HEK293 (cell line): ENCODE measurements around the gene ARL8A.

ENCODE experiments used
- CTCF ChIA-PET: fragments of 350-600 bp; formaldehyde crosslinking; extraction: SDS; loops from one replicate; lab custom pipeline; 2021; ENCODE audit warnings: antibody characterized with exemption; lab: Yijun Ruan, JAX
- POLR2A ChIA-PET: fragments of 300-600 bp; formaldehyde crosslinking; extraction: SDS; loops from one replicate; lab custom pipeline; 2020; ENCODE audit warnings: antibody characterized with exemption, inconsistent platforms; lab: Yijun Ruan, JAX
- H3K27ac ChIP-seq: fragments of 200-500 bp; sonication (Bioruptor generic); 2 replicates; pipeline ENCODE4 v1.5.1; 2014; ENCODE audit warnings: low read depth, low read length, control low read depth, inconsistent platforms; ENCODE audit errors: extremely low read depth
- H3K36me3 ChIP-seq, 2 experiments: fragments of 200-500 bp in 1 of 2; sonication (Bioruptor generic) in 1 of 2; 1 replicate in 1 of 2; 2 replicates in 1 of 2; pipeline ENCODE4 v1.5.1; 2014 to 2017; ENCODE audit warnings: inconsistent platforms in 2 of 2, low read length in 2 of 2; ENCODE audit not compliant: control insufficient read depth in 2 of 2, insufficient read depth in 1 of 2
- H3K4me1 ChIP-seq: fragments of 200-500 bp; sonication (Bioruptor generic); 2 replicates; pipeline ENCODE4 v1.5.1; 2014; ENCODE audit warnings: mild to moderate bottlenecking, low read length, inconsistent platforms; ENCODE audit not compliant: control insufficient read depth, insufficient read depth
- H3K4me3 ChIP-seq: 2 replicates; pipeline ENCODE4 v1.5.1; 2011; ENCODE audit warnings: low read depth, mild to moderate bottlenecking, control low read depth, low read length, moderate library complexity
- H3K9me3 ChIP-seq: fragments of 200-500 bp; sonication (Bioruptor generic); 2 replicates; pipeline ENCODE4 v1.5.1; 2014; ENCODE audit warnings: low read depth, low read length, inconsistent platforms; ENCODE audit not compliant: control insufficient read depth, insufficient read depth
- ATF2 ChIP-seq: fragments of 450-650 bp; formaldehyde crosslinking; IDR thresholded peaks from 2 replicates; pipeline ENCODE4 v1.5.1; 2016; ENCODE audit warnings: missing biosample characterization, missing genetic modification characterization, low read depth
- CTCF ChIP-seq: fragments of 450-650 bp; formaldehyde crosslinking; IDR thresholded peaks from 2 replicates; pipeline ENCODE4 v1.5.1; 2016; ENCODE audit warnings: missing biosample characterization, missing genetic modification characterization
- HOXD13 ChIP-seq: sonication (generic); formaldehyde crosslinking; IDR thresholded peaks from 2 replicates; pipeline ENCODE4 v1.8.0; 2022; ENCODE audit warnings: missing genetic modification reagents, borderline replicate concordance
- IKZF3 ChIP-seq: fragments of 450-650 bp; IDR thresholded peaks from 2 replicates; pipeline ENCODE4 v1.5.0; 2018; ENCODE audit warnings: missing biosample characterization, mild to moderate bottlenecking, missing genetic modification characterization, moderate library complexity
- SCRT1 ChIP-seq: fragments of 450-650 bp; formaldehyde crosslinking; IDR thresholded peaks from 2 replicates; pipeline ENCODE4 v1.5.1; 2016; ENCODE audit warnings: missing biosample characterization, missing genetic modification characterization, borderline replicate concordance
- ZBTB44 ChIP-seq: fragments of 450-650 bp; IDR thresholded peaks from 2 replicates; pipeline ENCODE4 v1.5.1; 2018; ENCODE audit warnings: missing biosample characterization, mild to moderate bottlenecking, missing genetic modification characterization
- ZBTB48 ChIP-seq: fragments of 450-650 bp; formaldehyde crosslinking; IDR thresholded peaks from 2 replicates; pipeline ENCODE4 v1.5.1; 2016; ENCODE audit warnings: missing biosample characterization, missing genetic modification characterization
- ZBTB8A ChIP-seq: fragments of 450-650 bp; formaldehyde crosslinking; IDR thresholded peaks from 2 replicates; pipeline ENCODE4 v1.5.1; 2016; ENCODE audit warnings: missing biosample characterization, missing genetic modification characterization
- ZFHX2 ChIP-seq: fragments of 450-650 bp; formaldehyde crosslinking; conservative IDR thresholded peaks from 2 replicates; pipeline ENCODE4 v1.5.1; 2016; ENCODE audit warnings: missing biosample characterization, missing genetic modification characterization
- ZNF138 ChIP-seq: fragments of 450-650 bp; formaldehyde crosslinking; IDR thresholded peaks from 2 replicates; pipeline ENCODE4 v1.5.1; 2016; ENCODE audit warnings: missing biosample characterization, missing genetic modification characterization, borderline replicate concordance
- ZNF16 ChIP-seq: fragments of 450-650 bp; formaldehyde crosslinking; IDR thresholded peaks from 2 replicates; pipeline ENCODE4 v1.5.1; 2016; ENCODE audit warnings: low read depth, missing biosample characterization, missing genetic modification characterization
- ZNF2 ChIP-seq: fragments of 450-650 bp; formaldehyde crosslinking; IDR thresholded peaks from 2 replicates; pipeline ENCODE4 v1.5.1; 2016; ENCODE audit warnings: missing biosample characterization, missing genetic modification characterization
- ZNF571 ChIP-seq: fragments of 450-650 bp; formaldehyde crosslinking; IDR thresholded peaks from 2 replicates; pipeline ENCODE4 v1.5.0; 2017; ENCODE audit warnings: missing biosample characterization, missing genetic modification characterization
- ZNF585B ChIP-seq: fragments of 450-650 bp; formaldehyde crosslinking; IDR thresholded peaks from 2 replicates; pipeline ENCODE4 v1.5.1; 2016; ENCODE audit warnings: missing biosample characterization, missing genetic modification characterization
- ZNF654 ChIP-seq: fragments of 450-650 bp; formaldehyde crosslinking; IDR thresholded peaks from 2 replicates; pipeline ENCODE4 v1.5.1; 2016; ENCODE audit warnings: low read depth, missing biosample characterization, missing genetic modification characterization

Gene ARL8A

GRCh38 chr1:202189918-202190715 lies 45.6 kb upstream of the ARL8A start:
- no peaks in the 10 kb centered on the region for H3K36me3 ChIP-seq
- H3K4me1 ChIP-seq = no peaks in the 10 kb centered on the region
- CTCF ChIA-PET = interaction anchor here (0.6 to 4.4 kb wide), 34 partner anchors 10 to 529 kb away, joined by 3 to 29 read pairs (median 5); partner anchors contain the start of gene UBE2T
- H3K27ac ChIP-seq = no peak overlapping the region
- TF ChIP-seq ZNF585B (tag by site-specific recombination) = 0 out of 2 replicates have a peak, but pooled peaks have one; percentile 10
- no peak for TF ChIP-seq SCRT1 (tag by site-specific recombination)
- no peak for TF ChIP-seq ZNF571 (tag by site-specific recombination)
- no peak for TF ChIP-seq ZNF16
- TF ChIP-seq ZFHX2 (tag by site-specific recombination) = no peak
- TF ChIP-seq IKZF3 (tag by site-specific recombination) = no peak
- no peak for TF ChIP-seq ATF2
- TF ChIP-seq ZBTB44 (tag by site-specific recombination) = no peak
- TF ChIP-seq, all 188 proteins: peak for 1
- POLR2A ChIA-PET = interaction anchor here (0.9 kb wide), 1 partner anchor 152 kb away, joined by 3 read pairs; the partner anchor contains the start of gene UBE2T
- Histone ChIP-seq H3K4me3 (no peak overlapping the region), H3K9me3 (no peaks in the 10 kb centered on the region)

GRCh38 chr1:202189001-202189790 lies 44.7 kb upstream of the ARL8A start:
- H3K4me3 ChIP-seq = no peak overlapping the region

More at GRCh38 chr1:202189001-202189790, 44.7 kb upstream of the ARL8A start:
- CTCF ChIA-PET = interaction anchor here (0.6 to 4.4 kb wide), 48 partner anchors 9 to 564 kb away, joined by 3 to 29 read pairs (median 4); partner anchors contain the start of gene UBE2T
- peak; percentile 79 for TF ChIP-seq ZBTB48 (tag by site-specific recombination)
- no peak for TF ChIP-seq HOXD13 (CRISPR knock-in tag)
- TF ChIP-seq CTCF (tag by site-specific recombination) = peak; percentile 30; the same call in 1 of the 2 replicates
- TF ChIP-seq ZNF654 = peak; percentile 44
- TF ChIP-seq ZBTB8A (tag by site-specific recombination) = peak; percentile 26; the same call in 1 of the 2 replicates
- TF ChIP-seq ZNF138 (tag by site-specific recombination) = no peak
- TF ChIP-seq ZNF2 = peak; percentile 64; the same call in 1 of the 2 replicates
- TF ChIP-seq, all 188 proteins: peak for 5
- Histone ChIP-seq H3K9me3 (no peaks in the 10 kb centered on the region), H3K36me3 (no peaks in the 10 kb centered on the region), H3K4me1 (no peaks in the 10 kb centered on the region), H3K27ac (no peak overlapping the region)
- POLR2A ChIA-PET = no interaction called here
